ENCODE results near the gene ZNF385D.
"Not testable (repeated sequence)": the region's sequence is repeated elsewhere in the genome, so short reads cannot be mapped to it uniquely, and the experiment has no call there.

Gene ZNF385D

GRCh38 chr3:21505711-21506460 lies 245.1 kb downstream of the ZNF385D start:
- DNase-seq = no peak

- no peak for DNase-seq
These were observed 248.4 kb downstream of the ZNF385D start for GRCh38 chr3:21502656-21503055.

- no peak for DNase-seq
These were observed 250.2 kb downstream of the ZNF385D start for GRCh38 chr3:21500834-21501233.

DNA sequence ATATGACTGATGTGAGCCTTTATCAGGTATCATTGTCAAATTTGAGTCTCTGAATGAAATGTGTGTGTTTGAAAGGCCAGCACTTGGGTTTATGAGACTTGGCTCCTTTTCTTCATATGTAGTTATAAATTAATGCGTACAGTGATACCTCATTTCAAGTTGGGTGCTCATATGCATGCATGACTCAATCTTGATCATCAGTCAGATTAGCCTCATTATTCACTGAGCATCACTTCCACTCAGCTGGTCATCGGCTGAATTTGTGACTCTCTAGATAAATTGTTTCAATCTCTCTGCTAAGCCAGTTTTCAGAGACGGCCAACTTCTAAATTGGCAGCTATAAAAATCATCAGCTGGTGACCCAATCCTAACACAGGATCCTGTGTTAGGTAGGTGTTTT lies 260.3 kb downstream of the ZNF385D start:
- DNase-seq = not testable (repeated sequence)

DNA sequence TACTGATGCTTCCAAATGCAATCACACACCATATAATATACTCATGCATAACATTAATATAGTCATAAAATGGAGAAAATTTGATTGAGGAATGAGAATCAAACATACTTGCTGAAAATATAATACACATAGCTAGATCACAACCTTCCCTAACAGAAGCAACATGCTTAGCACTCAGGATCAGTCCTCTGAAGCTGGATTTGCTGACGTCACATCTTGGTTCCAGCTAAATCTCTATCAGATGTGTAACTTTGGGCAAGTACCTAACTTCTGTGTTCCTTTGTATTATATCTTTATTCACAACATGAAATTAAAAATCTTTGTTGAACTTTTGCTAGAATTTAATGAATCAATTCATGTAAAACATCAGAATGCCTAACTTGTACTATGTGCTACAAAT lies 263.5 kb downstream of the ZNF385D start:
- no peak for DNase-seq

DNA sequence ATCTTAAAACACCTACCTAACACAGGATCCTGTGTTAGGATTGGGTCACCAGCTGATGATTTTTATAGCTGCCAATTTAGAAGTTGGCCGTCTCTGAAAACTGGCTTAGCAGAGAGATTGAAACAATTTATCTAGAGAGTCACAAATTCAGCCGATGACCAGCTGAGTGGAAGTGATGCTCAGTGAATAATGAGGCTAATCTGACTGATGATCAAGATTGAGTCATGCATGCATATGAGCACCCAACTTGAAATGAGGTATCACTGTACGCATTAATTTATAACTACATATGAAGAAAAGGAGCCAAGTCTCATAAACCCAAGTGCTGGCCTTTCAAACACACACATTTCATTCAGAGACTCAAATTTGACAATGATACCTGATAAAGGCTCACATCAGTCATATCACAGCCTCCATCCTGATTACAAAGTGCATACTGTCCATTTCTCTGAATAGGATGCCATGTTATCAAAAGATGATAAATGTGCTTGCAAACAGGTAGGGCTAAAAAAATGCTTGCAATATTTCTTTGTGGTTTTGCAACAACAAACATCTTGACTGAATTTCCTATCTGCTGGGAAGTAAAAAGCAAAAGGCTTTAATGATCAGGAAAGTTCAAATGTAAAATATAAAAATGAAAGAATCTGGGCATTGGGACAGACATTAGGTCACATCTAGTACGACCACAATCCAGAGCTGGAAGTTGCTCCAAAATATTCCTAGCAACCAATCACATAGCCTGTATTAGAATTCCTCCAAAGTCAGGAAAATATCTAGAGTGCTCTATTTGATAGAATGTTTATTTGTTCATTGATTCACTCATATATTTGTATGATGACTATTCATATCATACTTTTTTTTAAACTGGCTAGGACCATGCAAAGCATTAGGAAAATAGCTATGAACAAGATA lies 264.7 kb downstream of the ZNF385D start:
- DNase-seq = not testable (repeated sequence)

DNA sequence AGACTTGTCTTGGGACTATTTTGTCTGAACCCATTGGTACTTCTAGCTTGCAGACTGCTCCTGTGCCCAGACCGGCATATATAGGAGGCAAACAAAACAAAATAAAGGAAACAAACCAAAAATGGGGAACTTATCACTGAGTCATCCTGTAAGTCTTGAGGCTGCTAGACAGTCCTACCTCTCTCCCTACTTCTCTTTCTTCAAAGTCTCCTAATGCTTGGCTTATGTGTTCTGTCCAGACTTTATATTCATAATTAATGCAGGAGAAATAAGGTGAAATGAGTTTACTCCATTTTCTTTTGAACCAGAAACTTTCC lies 266.2 kb downstream of the ZNF385D start:
- DNase-seq = no peak

DNA sequence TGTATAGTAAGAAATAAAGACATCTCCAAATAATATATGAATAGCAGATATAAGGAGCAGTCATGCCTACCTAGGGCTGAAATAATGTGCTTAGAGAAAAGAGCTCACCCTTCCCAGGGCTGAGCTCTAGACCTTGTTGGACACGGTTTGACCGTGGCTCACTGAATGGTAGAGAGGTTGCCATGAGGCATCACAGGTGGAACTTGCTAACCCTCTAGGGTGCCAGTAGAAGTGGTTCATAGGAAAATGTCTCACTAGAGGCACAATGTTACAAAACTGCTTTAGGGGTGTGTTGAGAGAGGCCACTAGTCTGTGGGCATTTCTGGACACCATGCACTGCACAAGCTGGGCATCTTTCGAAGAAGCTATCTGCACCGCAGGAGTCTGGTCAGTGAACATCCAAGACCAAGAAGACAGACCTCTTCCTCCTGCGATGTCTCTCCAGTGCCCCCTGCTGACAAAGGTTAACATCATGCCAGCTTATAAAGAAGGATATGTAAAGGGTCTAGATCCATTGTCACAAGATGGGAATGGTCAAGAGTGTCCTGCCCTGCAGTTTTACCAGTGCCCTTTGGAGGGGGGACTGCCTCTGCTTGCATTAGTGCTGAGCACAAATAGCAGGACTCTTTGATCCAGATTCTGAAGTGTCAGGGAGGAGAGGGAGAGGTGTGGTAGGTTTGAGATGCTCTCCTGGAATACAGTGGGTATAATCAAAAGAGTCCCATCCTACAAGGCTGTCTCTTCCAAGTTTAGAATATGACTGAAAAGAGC lies 266.8 kb downstream of the ZNF385D start:
- no peak for DNase-seq

DNA sequence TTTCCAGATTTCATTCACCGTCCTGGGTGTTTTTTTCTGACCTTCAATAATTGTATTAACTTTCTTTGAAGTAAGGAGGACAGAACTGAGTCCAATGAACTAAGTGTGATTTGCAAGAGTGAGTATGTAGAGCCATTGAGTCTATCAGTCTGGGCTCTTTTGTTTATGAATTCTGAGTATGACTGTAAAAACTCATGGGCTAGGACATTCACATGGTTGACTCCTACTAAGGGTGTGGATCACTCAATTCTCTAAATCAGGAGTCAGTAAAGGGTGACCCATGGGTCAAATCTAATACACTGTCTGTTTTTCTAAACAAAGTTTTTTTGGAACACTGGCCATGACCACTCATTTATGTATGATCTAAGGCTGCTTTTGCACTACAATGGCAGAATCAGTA lies 269.0 kb downstream of the ZNF385D start:
- no peak for DNase-seq

DNA sequence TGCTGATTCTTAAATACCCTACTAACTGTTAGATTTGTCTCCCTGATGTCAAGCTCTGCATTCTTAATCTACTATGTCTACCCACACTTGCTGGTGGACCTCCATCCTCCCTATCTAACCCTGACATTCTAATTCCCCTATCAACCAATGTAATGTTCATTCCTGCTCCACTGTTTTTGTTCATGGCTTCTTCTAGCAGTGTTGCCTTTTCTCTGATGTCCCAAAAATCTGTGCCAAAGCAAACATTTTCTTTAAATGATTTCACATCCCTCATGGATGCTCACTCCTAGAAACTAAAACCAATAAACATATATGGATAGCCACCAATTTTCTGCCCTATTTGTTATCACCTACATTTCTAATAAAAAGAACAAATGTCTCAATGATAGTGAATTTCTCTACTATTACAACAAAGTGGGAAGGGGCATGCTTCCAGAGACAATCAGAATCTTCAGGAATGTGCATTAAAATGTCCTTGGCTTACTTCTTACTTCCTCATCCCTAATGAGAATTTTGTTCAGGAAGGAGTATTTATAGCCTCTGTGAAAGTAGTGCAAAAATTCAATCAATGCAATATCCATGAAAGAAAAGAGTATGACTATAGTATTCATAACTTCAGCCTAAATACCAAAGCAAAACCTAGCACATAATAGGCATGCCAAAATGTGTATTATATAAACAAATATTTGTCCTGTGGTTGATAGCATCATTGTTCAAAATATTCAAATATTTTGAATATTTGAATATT lies 273.3 kb downstream of the ZNF385D start:
- no peak for DNase-seq

GRCh38 chr3:21466476-21466875 lies 284.5 kb downstream of the ZNF385D start:
- no peak for DNase-seq

DNA sequence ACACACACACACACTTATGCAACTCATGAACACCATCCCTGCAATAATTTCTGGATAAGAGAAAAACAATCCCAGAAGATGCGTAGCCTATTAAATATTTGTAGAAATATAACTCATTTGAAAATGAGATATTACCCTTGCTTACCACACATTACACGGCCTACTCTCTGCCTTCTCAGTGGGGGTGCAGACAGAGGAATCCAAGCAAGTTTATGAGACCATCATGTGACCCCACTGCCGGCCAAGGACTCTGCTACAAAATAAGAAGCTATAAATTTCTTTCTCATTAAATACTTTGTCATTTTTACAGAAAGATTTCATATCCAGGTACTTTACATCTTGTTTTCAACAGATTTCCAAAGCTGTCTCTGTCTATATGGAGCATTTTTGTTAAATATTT lies 286.3 kb downstream of the ZNF385D start:
- DNase-seq = no peak

- DNase-seq = no peak
These were observed 287.7 kb downstream of the ZNF385D start for GRCh38 chr3:21463319-21463718.

GRCh38 chr3:21462141-21462540 lies 288.9 kb downstream of the ZNF385D start:
- DNase-seq = no peak

GRCh38 chr3:21457084-21457483 lies 293.9 kb downstream of the ZNF385D start:
- no peak for DNase-seq

DNA sequence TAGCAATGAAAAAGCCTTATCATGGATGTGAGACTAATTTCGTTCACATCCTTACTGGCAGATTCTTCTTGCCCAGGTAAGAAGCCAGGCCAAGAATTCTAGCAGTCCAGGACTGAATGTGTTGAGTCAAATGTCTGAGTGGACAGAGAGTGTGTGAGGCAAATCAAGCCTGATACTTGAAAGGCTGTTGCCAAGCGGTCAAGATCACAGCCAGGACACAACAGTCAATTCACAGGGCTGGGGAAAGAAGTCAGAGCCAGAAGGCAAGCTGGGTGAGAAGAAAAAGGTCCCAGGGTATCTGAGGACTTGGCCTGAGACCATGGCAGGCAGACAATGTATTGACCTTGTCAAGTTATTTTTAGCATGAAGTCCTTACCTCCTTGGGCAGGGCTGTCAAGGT lies 301.3 kb downstream of the ZNF385D start:
- DNase-seq = no peak

- DNase-seq = no peak
These were observed 303.4 kb downstream of the ZNF385D start for GRCh38 chr3:21447476-21448151.

DNA sequence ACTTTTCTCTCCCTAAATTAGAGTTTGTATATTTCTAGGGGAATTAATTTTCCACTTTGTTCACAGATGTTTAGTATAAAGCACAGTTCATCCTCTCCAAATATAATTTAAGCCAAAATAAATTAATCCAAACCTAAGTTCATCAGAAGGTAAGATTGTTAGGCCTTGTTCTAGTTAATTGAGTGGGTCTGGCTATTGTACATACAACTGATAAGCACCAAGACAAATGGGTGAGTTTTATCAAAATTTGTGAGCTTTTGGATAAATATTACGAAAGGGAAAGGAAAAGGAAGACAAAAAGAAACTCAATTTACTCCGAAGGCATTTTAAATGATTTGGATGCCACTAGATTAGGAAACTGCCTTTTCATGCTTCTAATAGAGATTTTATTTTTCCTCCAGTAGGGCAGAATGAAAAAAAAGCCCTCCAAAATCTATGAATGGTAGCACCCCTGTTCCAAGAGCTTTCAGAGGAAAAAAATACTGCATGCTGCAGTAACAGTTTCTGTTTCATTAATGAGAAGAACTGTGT lies 304.0 kb downstream of the ZNF385D start:
- DNase-seq = no peak

GRCh38 chr3:21446027-21446426 lies 305.0 kb downstream of the ZNF385D start:
- DNase-seq = no peak

- DNase-seq = no peak
These were observed 309.2 kb downstream of the ZNF385D start for GRCh38 chr3:21441821-21442220.

- DNase-seq = no peak
These were observed 314.2 kb downstream of the ZNF385D start for GRCh38 chr3:21436835-21437234.

GRCh38 chr3:21435871-21436270 lies 315.1 kb downstream of the ZNF385D start:
- no peak for DNase-seq
